Bronchial epithelial cell (primary cell): ENCODE results near the gene IKZF3. TPM values are rescaled to one million over a fixed set of nuclear protein-coding genes. Genes with fewer than 3 reads are reported as not detected.
A peak's percentile ranks its signal among the peaks of the same experiment; 100 is the strongest.

Experiments used
- DNase-seq: peaks from one replicate; pipeline ENCODE4 v3.0.0-alpha.2; 2010; ENCODE audit warnings: low read depth
- FAIRE-seq: peaks from 2 replicates; lab custom pipeline; 2011; peaks lifted over from hg19 to GRCh38; lab: Jason Lieb, UNC
- H3K27me3 ChIP-seq: 2 replicates; pipeline ENCODE4 v1.5.1; 2011; ENCODE audit warnings: low read length; ENCODE audit not compliant: control insufficient read depth, insufficient read depth
- H3K36me3 ChIP-seq: 2 replicates; pipeline ENCODE4 v1.5.1; 2011; ENCODE audit warnings: low read length; ENCODE audit not compliant: control insufficient read depth, insufficient read depth
- H3K4me3 ChIP-seq: 2 replicates; pipeline ENCODE4 v1.5.1; 2011; ENCODE audit warnings: mild to moderate bottlenecking, low read depth, low read length, control low read depth
- CTCF ChIP-seq: IDR thresholded peaks from 2 replicates; pipeline ENCODE4 v1.5.1; 2011; ENCODE audit warnings: mild to moderate bottlenecking, moderate library complexity, low read length, control low read depth, inconsistent platforms; ENCODE audit not compliant: insufficient read depth, severe bottlenecking
- total RNA-seq: library from RNA; depleted of rRNA; stranded (reverse); fragments of >200 nt; gene quantifications from 2 replicates; pipeline ENCODE4 v1.2.1, GENCODE V29; 2014

Gene IKZF3
- total RNA-seq, 1 donor from 2014 or later = not detected

- DNase-seq (no peak), FAIRE-seq (no peak)
- Histone ChIP-seq H3K27me3 (no peaks in the 10 kb centered on the region), H3K4me3 (no peak overlapping the region), H3K36me3 (no peaks in the 10 kb centered on the region)
- no peak for TF ChIP-seq CTCF
These were observed 15.5 kb downstream of the IKZF3 start for GRCh38 chr17:39848600-39848999.

- no peak for FAIRE-seq
- DNase-seq = no peak
- no peak for TF ChIP-seq CTCF
- no peak overlapping the region for H3K4me3 ChIP-seq
- peaks cover under 1% of the 10 kb centered on the region for H3K27me3 ChIP-seq
- no peaks in the 10 kb centered on the region for H3K36me3 ChIP-seq
These were observed 17.9 kb downstream of the IKZF3 start for GRCh38 chr17:39846205-39846604.

- Histone ChIP-seq H3K27me3 (peaks cover 1% of the 10 kb centered on the region), H3K36me3 (no peaks in the 10 kb centered on the region), H3K4me3 (no peak overlapping the region)
- FAIRE-seq (no peak), DNase-seq (peak; percentile 4)
- no peak for TF ChIP-seq CTCF
These were observed 18.9 kb downstream of the IKZF3 start for GRCh38 chr17:39845052-39845846.

- H3K4me3 ChIP-seq = no peak overlapping the region
- no peaks in the 10 kb centered on the region for H3K36me3 ChIP-seq
- DNase-seq = no peak
- H3K27me3 ChIP-seq = peaks cover 1% of the 10 kb centered on the region
- TF ChIP-seq CTCF = no peak
- no peak for FAIRE-seq
These were observed 22.9 kb downstream of the IKZF3 start for GRCh38 chr17:39841134-39841683.

- Histone ChIP-seq H3K27me3 (peaks cover 1% of the 10 kb centered on the region), H3K36me3 (no peaks in the 10 kb centered on the region), H3K4me3 (no peak overlapping the region)
- FAIRE-seq (no peak), DNase-seq (no peak)
- TF ChIP-seq CTCF = no peak
These were observed 25.3 kb downstream of the IKZF3 start for GRCh38 chr17:39838784-39839183.
